H1 (cell line): ENCODE data around the gene PDE9A.

Experiments
- ASH2L ChIP-seq: fragments of 200-600, 300-600 bp; sonication (generic); IDR thresholded peaks from one replicate; pipeline ENCODE4 v1.7.1; 2017; ENCODE audit warnings: low read length
- EP300 ChIP-seq, 2 experiments: IDR thresholded peaks; 1 replicate in 1 of 2; 2 replicates in 1 of 2; pipeline ENCODE4 v1.6.1; 2011 to 2012; ENCODE audit warnings: low read depth in 2 of 2, low read length in 2 of 2, mild to moderate bottlenecking in 2 of 2, borderline replicate concordance in 1 of 2, inconsistent platforms in 1 of 2, moderate library complexity in 1 of 2
- FOSL1 ChIP-seq: IDR thresholded peaks from 2 replicates; pipeline ENCODE4 v1.6.1; 2011; ENCODE audit warnings: mild to moderate bottlenecking, low read depth, low read length, moderate library complexity; ENCODE audit not compliant: insufficient read depth
- TBP ChIP-seq: IDR thresholded peaks from 2 replicates; pipeline ENCODE4 v1.6.1; 2011; ENCODE audit warnings: low read depth, low read length, improper control_type of control experiment
- ZNF274 ChIP-seq: IDR thresholded peaks from 2 replicates; pipeline ENCODE4 v1.7.0; 2012; ENCODE audit warnings: low read length, borderline replicate concordance; ENCODE audit errors: extremely low read depth
- TF ChIP-seq, protein P1 (sequence below), 3 experiments: IDR thresholded peaks; 1 replicate in 2 of 3; 2 replicates in 1 of 3; pipeline versions ENCODE4 v1.5.1 to v1.6.1; 2011; ENCODE audit warnings: low read length in 3 of 3, mild to moderate bottlenecking in 3 of 3, inconsistent platforms in 2 of 3, low read depth in 1 of 3, moderate library complexity in 1 of 3; ENCODE audit not compliant: insufficient read depth in 1 of 3; ENCODE audit errors: control extremely low read depth in 1 of 3

DNA sequence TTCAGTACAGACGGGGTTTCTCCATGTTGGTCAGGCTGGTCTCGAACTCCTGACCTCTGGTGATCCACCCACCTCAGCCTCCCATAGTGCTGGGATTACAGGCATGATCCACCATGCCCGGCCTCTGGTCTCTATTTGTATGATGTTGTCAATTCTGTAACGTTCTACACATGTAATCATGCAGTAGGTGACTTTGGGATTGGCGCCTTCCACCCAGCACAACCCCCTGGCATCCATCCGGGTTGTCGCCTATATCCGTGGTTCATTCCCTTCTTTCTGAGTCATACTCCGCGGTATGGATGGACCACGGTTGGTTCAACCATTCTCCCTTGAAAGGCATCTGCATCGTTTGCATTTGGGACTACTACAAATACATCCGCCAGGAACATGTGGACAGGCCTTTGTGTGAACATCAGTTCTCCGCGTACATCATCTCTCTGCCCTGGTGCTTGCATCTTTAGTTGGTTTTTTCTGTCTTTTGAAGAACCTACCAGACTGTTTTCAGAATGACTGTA lies 72.1 kb downstream of the PDE9A start:
- TF ChIP-seq, protein P1, sequence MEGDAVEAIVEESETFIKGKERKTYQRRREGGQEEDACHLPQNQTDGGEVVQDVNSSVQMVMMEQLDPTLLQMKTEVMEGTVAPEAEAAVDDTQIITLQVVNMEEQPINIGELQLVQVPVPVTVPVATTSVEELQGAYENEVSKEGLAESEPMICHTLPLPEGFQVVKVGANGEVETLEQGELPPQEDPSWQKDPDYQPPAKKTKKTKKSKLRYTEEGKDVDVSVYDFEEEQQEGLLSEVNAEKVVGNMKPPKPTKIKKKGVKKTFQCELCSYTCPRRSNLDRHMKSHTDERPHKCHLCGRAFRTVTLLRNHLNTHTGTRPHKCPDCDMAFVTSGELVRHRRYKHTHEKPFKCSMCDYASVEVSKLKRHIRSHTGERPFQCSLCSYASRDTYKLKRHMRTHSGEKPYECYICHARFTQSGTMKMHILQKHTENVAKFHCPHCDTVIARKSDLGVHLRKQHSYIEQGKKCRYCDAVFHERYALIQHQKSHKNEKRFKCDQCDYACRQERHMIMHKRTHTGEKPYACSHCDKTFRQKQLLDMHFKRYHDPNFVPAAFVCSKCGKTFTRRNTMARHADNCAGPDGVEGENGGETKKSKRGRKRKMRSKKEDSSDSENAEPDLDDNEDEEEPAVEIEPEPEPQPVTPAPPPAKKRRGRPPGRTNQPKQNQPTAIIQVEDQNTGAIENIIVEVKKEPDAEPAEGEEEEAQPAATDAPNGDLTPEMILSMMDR (IDR thresholded peaks at IDR 0.05; ENCODE audit: control extremely low read depth in 1 of 3, insufficient read depth in 1 of 3, low read depth in 1 of 3, low read length in 3 of 3) = no peak
- TF ChIP-seq ZNF274 = no peak
- no peak for TF ChIP-seq FOSL1
- no peak for TF ChIP-seq EP300 (IDR thresholded peaks at IDR 0.05; ENCODE audit: borderline replicate concordance in 1 of 2, low read depth in 2 of 2, low read length in 2 of 2)
- TF ChIP-seq TBP = no peak
- no peak for TF ChIP-seq ASH2L
